ENCODE results near the gene IL17RD. TPM values are rescaled to one million over a fixed set of nuclear protein-coding genes. Genes with fewer than 3 reads are reported as not detected.

IL17RD gene
- total and polyA plus RNA-seq, 2 of the 4 experiments (the other 2 are of a cell fraction), result 0.72 to 0.92 TPM

GRCh38 chr3:57078344-57078634 is 86.9 kb downstream of the IL17RD start:
- Histone ChIP-seq H3K27ac (ENCODE audit: insufficient read depth, low read length) (no peak overlapping the region), H3K56ac (ENCODE audit: extremely low read depth, insufficient read depth, low read length) (no peak overlapping the region), H3K27me3 (ENCODE audit: control insufficient read depth, insufficient read depth, low read length) (peaks cover 27% of the 10 kb centered on the region), H3K23ac (ENCODE audit: low read depth, low read length) (peak overlapping the region; percentile 31; the same call in 1 of the 2 replicates), H3K9ac (ENCODE audit: low read depth, low read length) (no peak overlapping the region), H3K4me2 (ENCODE audit: low read depth, low read length) (peak overlapping the region; percentile 84), H3K4me3 (ENCODE audit: insufficient read depth, low read depth, low read length) (peak overlapping the region; percentile 72), H2BK20ac (ENCODE audit: low read depth, low read length) (no peak overlapping the region), H3K14ac (replicated peaks; ENCODE audit: low read depth, low read length) (0 out of 2 replicates have a peak overlapping the region, but pooled peaks have one; percentile 14), H4K8ac (ENCODE audit: low read depth in 2 of 2, low read length in 2 of 2) (no peak overlapping the region), H2AK9ac (replicated peaks; ENCODE audit: low read depth, low read length, poor library complexity) (no peak overlapping the region), H4K91ac (ENCODE audit: insufficient read depth, low read depth, low read length) (no peak overlapping the region), H3K36me3 (ENCODE audit: control insufficient read depth, insufficient read depth, low read length) (0 out of 2 replicates have a peak, but pooled peaks cover 1% of the 10 kb centered on the region), H2AFZ (replicated peaks; ENCODE audit: low read length, poor library complexity) (peak overlapping the region; percentile 95), H2BK5ac (ENCODE audit: low read depth, low read length, poor library complexity, severe bottlenecking) (no peak overlapping the region), H2AK5ac (ENCODE audit: low read depth, low read length) (no peak overlapping the region), H3K4ac (ENCODE audit: low read depth, low read length) (no peak overlapping the region), H3K9me1 (ENCODE audit: insufficient read depth, low read length) (0 out of 2 replicates have a peak, but pooled peaks cover 4% of the 10 kb centered on the region), H3K79me1 (ENCODE audit: low read depth in 1 of 2, low read length in 2 of 2) (no peaks in the 10 kb centered on the region), H3K4me1 (ENCODE audit: control insufficient read depth, insufficient read depth, low read length) (no peaks in the 10 kb centered on the region; the same call in 1 of the 2 replicates), H2BK15ac (ENCODE audit: low read depth, low read length) (no peak overlapping the region), H3K18ac (ENCODE audit: low read depth, low read length) (no peak overlapping the region), H4K20me1 (ENCODE audit: insufficient read depth, low read length) (no peaks in the 10 kb centered on the region), H2BK120ac (ENCODE audit: low read depth, low read length) (no peak overlapping the region), H4K5ac (ENCODE audit: low read depth, low read length) (no peak overlapping the region), H3K9me3 (ENCODE audit: control insufficient read depth, insufficient read depth, low read length) (no peaks in the 10 kb centered on the region)
- in situ Hi-C loops (cut with MboI; ENCODE audit: low sequenced_read_pairs) (no loop called here), intact Hi-C loops (cut with micrococcal nuclease) (loop anchor here (2.0 kb wide), 1 partner anchor 79 kb away; no protein-coding TSS in a partner anchor), dilution Hi-C loops (cut with HindIII; ENCODE audit: low sequenced_read_pairs, unreplicated experiment) (no loop called here)
- 29% methylated on average over 8 of the region's 15 CpGs; no CpG with 5 or more reads in 1 of the 2 experiments for WGBS, 2 experiments (ENCODE audit: extremely low coverage in 2 of 2, insufficient read length in 1 of 2)
- no TSS peak for BruUV-seq (replicated peaks)
- CTCF ChIA-PET, result interaction anchor here (0.6 to 1.1 kb wide), 2 partner anchors 10 to 83 kb away, joined by 3 read pairs; no protein-coding TSS in a partner anchor
- TF ChIP-seq NFE2L2 (IDR thresholded peaks at IDR 0.05; ENCODE audit: low read depth, low read length) (no peak), RCOR1 (IDR thresholded peaks at IDR 0.05; ENCODE audit: insufficient replicate concordance, low read length) (no peak), MXI1 (IDR thresholded peaks at IDR 0.05; ENCODE audit: borderline replicate concordance, low read depth, low read length) (no peak), POLR2A (IDR thresholded peaks at IDR 0.05; ENCODE audit: low read depth, low read length) (no peak), FOS (IDR thresholded peaks at IDR 0.05; ENCODE audit: low read depth, low read length) (no peak), CTCF (conservative IDR thresholded peaks at IDR 0.05; ENCODE audit: low read depth, low read length) (no peak), CEBPB (IDR thresholded peaks at IDR 0.05; ENCODE audit: low read depth, low read length) (no peak), MAFK (IDR thresholded peaks at IDR 0.05; ENCODE audit: low read depth, low read length) (no peak), RAD21 (IDR thresholded peaks at IDR 0.05; ENCODE audit: low read length) (no peak)
- TF ChIP-seq, protein P1, sequence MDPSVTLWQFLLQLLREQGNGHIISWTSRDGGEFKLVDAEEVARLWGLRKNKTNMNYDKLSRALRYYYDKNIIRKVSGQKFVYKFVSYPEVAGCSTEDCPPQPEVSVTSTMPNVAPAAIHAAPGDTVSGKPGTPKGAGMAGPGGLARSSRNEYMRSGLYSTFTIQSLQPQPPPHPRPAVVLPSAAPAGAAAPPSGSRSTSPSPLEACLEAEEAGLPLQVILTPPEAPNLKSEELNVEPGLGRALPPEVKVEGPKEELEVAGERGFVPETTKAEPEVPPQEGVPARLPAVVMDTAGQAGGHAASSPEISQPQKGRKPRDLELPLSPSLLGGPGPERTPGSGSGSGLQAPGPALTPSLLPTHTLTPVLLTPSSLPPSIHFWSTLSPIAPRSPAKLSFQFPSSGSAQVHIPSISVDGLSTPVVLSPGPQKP (IDR thresholded peaks at IDR 0.05; ENCODE audit: borderline replicate concordance, low read depth, low read length), result no peak
- POLR2A ChIA-PET (ENCODE audit: unreplicated experiment), result no interaction called here
- no peak; the same call in 1 of the 2 replicates for ATAC-seq (ENCODE audit: low read depth)
- peak; percentile 16 for DNase-seq
